PC-3 (cell line): ENCODE measurements around the gene CWC25.

Experiments
- CTCF ChIP-seq: fragments of 300-600 bp; sonication (generic); conservative IDR thresholded peaks from 2 replicates; pipeline ENCODE4 v1.5.1; 2017; ENCODE audit warnings: antibody characterized with exemption, low read depth, mild to moderate bottlenecking, low read length
- EZH2 ChIP-seq: fragments of 300-600 bp; sonication (generic); IDR thresholded peaks from one replicate; pipeline ENCODE4 v1.6.1; 2017; ENCODE audit warnings: antibody characterized with exemption, mild to moderate bottlenecking, low read length; ENCODE audit not compliant: unreplicated experiment
- EZH2phosphoT487 ChIP-seq: fragments of 300-600 bp; sonication (generic); IDR thresholded peaks from 2 replicates; pipeline ENCODE4 v1.6.1; 2018; ENCODE audit warnings: mild to moderate bottlenecking, antibody characterized with exemption, low read length, borderline replicate concordance

GRCh38 chr17:38799501-38800236 lies 25.5 kb downstream of the CWC25 start, which contains the start of gene PIP4K2B:
- TF ChIP-seq CTCF (no peak), EZH2 (no peak), EZH2phosphoT487 (no peak)
